Motor neuron (in vitro differentiated cells): ENCODE data around the gene NUP50. TPM values are rescaled to one million over a fixed set of nuclear protein-coding genes. Genes with fewer than 3 reads are reported as not detected.

Source experiments
- ATAC-seq, 8 experiments: fragments of 200-7000 bp; cut with Tn5 transposase; replicated peaks in 6 of 8; 2 replicates each; pipeline ENCODE4 v1.8.0; 2021; ENCODE audit warnings: mild to moderate bottlenecking in 8 of 8, moderate library complexity in 8 of 8
- H3K27ac ChIP-seq, 2 donors: fragments of 250-450 bp; sonication (Bioruptor Pico); 2 replicates each; pipeline ENCODE4 v1.9.0; 2021; ENCODE audit warnings: antibody characterized with exemption in 2 of 2, mild to moderate bottlenecking in 2 of 2, moderate library complexity in 1 of 2
- H3K4me1 ChIP-seq, 2 donors: fragments of 250-450 bp; sonication (Bioruptor Pico); replicated peaks in 1 of 2; 2 replicates each; pipeline ENCODE4 v1.6.1; 2021; ENCODE audit warnings: antibody characterized with exemption in 2 of 2, mild to moderate bottlenecking in 2 of 2, moderate library complexity in 1 of 2
- H3K4me3 ChIP-seq, 5 donors: fragments of 250-450 bp; sonication (Bioruptor Pico); 2 replicates each; pipeline ENCODE4 v1.9.0; 2021; ENCODE audit warnings: antibody characterized with exemption in 5 of 5, mild to moderate bottlenecking in 5 of 5, moderate library complexity in 4 of 5
- WGBS, 10 experiments: fragments of 450-650 bp; shearing (Covaris generic); methylation state at CpG; one replicate each; pipeline ENCODE4 v1.0.0; 2022; 5-methylcytosine and 5-hydroxymethylcytosine counted together
- in situ Hi-C, 9 experiments: fragments of 400-800 bp; cut with MboI; loops; one replicate each; pipeline ENCODE4 v1.15.0; 2021; ENCODE audit warnings: low sequenced_read_pairs in 9 of 9, low pct_unique_long_range_greater_than_20kb in 2 of 9; ENCODE audit not compliant: unreplicated experiment in 9 of 9
- total RNA-seq, 8 experiments: library from RNA; unstranded; fragments of 300-600 nt; gene quantifications; 2 replicates each; pipeline versions ENCODE4 v1.2.3 to v1.2.4, GENCODE V29; 2022

NUP50 gene
- total RNA-seq, 8 experiments from 2014 or later, result 19.5 to 55.9 (median 29.1) TPM

GRCh38 chr22:45166932-45167331 is 3.2 kb downstream of the NUP50 start:
- in situ Hi-C loops, result no loop called here
- no peak for ATAC-seq
- no peak overlapping the region for H3K27ac ChIP-seq
- H3K4me3 ChIP-seq, result no peak overlapping the region
- peaks cover 12 to 14% of the 10 kb centered on the region in 2 donors for H3K4me1 ChIP-seq
- WGBS, 10 experiments, result 62 to 100% (median 80%) methylated on average over 1 to 5 of the region's 5 CpGs

- Histone ChIP-seq H3K27ac (no peak overlapping the region), H3K4me1 (peaks cover 7% of the 10 kb centered on the region in 2 donors), H3K4me3 (no peak overlapping the region)
- ATAC-seq, result peak in 2 of 8 experiments; percentile 40 to 44
- WGBS, 10 experiments, result 80 to 100% (median 90%) methylated on average over 5 to 15 of the region's 19 CpGs
- in situ Hi-C loops, result no loop called here
These were observed 6.1 kb downstream of the NUP50 start for GRCh38 chr22:45169591-45170466.

- Histone ChIP-seq H3K27ac (no peak overlapping the region), H3K4me3 (no peak overlapping the region), H3K4me1 (no peaks in the 10 kb centered on the region)
- no peak for ATAC-seq
- 46 to 100% (median 86%) methylated on average over 1 to 6 of the region's 6 CpGs; no CpG with 5 or more reads in 1 of the 10 experiments for WGBS, 10 experiments
- in situ Hi-C loops, result no loop called here
These were observed 8.1 kb downstream of the NUP50 start for GRCh38 chr22:45171830-45172229.

GRCh38 chr22:45172881-45173585 is 9.3 kb downstream of the NUP50 start:
- no peak overlapping the region for H3K27ac ChIP-seq
- no peak for ATAC-seq
- in situ Hi-C loops, result no loop called here
- no peaks in the 10 kb centered on the region for H3K4me1 ChIP-seq
- H3K4me3 ChIP-seq, result no peak overlapping the region
- 79 to 100% (median 92%) methylated on average over 1 to 7 of the region's 7 CpGs for WGBS, 10 experiments

- 83 to 100% (median 93%) methylated on average over 1 to 8 of the region's 9 CpGs; no CpG with 5 or more reads in 1 of the 10 experiments for WGBS, 10 experiments
- Histone ChIP-seq H3K27ac (no peak overlapping the region), H3K4me3 (no peak overlapping the region), H3K4me1 (no peaks in the 10 kb centered on the region)
- in situ Hi-C loops, result no loop called here
- ATAC-seq, result no peak
These were observed 15.7 kb downstream of the NUP50 start for GRCh38 chr22:45179276-45180049.

- 60 to 100% (median 93%) methylated on average over 1 to 9 of the region's 14 CpGs; no CpG with 5 or more reads in 1 of the 10 experiments for WGBS, 10 experiments
- H3K4me1 ChIP-seq, result no peaks in the 10 kb centered on the region
- no peak overlapping the region for H3K4me3 ChIP-seq
- H3K27ac ChIP-seq, result no peak overlapping the region
- no peak for ATAC-seq
- in situ Hi-C loops, result no loop called here
These were observed 16.5 kb downstream of the NUP50 start for GRCh38 chr22:45180146-45180679.

GRCh38 chr22:45181240-45181639 is 17.5 kb downstream of the NUP50 start:
- WGBS, 10 experiments, result 88 to 100% (median 100%) methylated on average over 1 to 3 of the region's 4 CpGs; no CpG with 5 or more reads in 3 of the 10 experiments
- no peak overlapping the region for H3K27ac ChIP-seq
- no peak overlapping the region for H3K4me3 ChIP-seq
- H3K4me1 ChIP-seq, result no peaks in the 10 kb centered on the region
- in situ Hi-C loops, result no loop called here
- no peak for ATAC-seq

GRCh38 chr22:45181766-45182165 is 18.0 kb downstream of the NUP50 start:
- in situ Hi-C loops, result no loop called here
- H3K27ac ChIP-seq, result no peak overlapping the region
- no peaks in the 10 kb centered on the region for H3K4me1 ChIP-seq
- 80 to 100% (median 96%) methylated on average over 1 to 2 of the region's 2 CpGs; no CpG with 5 or more reads in 2 of the 10 experiments for WGBS, 10 experiments
- H3K4me3 ChIP-seq, result no peak overlapping the region
- ATAC-seq, result no peak

- H3K4me3 ChIP-seq, result no peak overlapping the region
- ATAC-seq, result no peak
- in situ Hi-C loops, result no loop called here
- 80 to 100% (median 94%) methylated on average over 1 to 6 of the region's 13 CpGs; no CpG with 5 or more reads in 6 of the 10 experiments for WGBS, 10 experiments
- H3K4me1 ChIP-seq, result no peaks in the 10 kb centered on the region
- no peak overlapping the region for H3K27ac ChIP-seq
These were observed 20.2 kb downstream of the NUP50 start for GRCh38 chr22:45183974-45184373.

GRCh38 chr22:45185718-45186514 is 22.2 kb downstream of the NUP50 start:
- peak in 3 of 8 experiments; percentile 41 to 89 (median 89) for ATAC-seq
- Histone ChIP-seq H3K4me1 (no peaks in the 10 kb centered on the region), H3K27ac (no peak overlapping the region), H3K4me3 (no peak overlapping the region)
- in situ Hi-C loops, result no loop called here
- 34 to 99% (median 95%) methylated on average over 2 to 15 of the region's 16 CpGs for WGBS, 10 experiments

- WGBS, 10 experiments, result 61 to 96% (median 85%) methylated on average over 1 to 4 of the region's 4 CpGs; no CpG with 5 or more reads in 2 of the 10 experiments
- in situ Hi-C loops, result no loop called here
These were observed 24.2 kb downstream of the NUP50 start for GRCh38 chr22:45187891-45188290.

GRCh38 chr22:45188779-45189178 is 25.1 kb downstream of the NUP50 start:
- ATAC-seq, result no peak
- no peak overlapping the region for H3K27ac ChIP-seq
- in situ Hi-C loops, result no loop called here
- no peaks in the 10 kb centered on the region for H3K4me1 ChIP-seq
- 0 to 100% (median 90%) methylated on average over 1 to 14 of the region's 16 CpGs; no CpG with 5 or more reads in 3 of the 10 experiments for WGBS, 10 experiments
- no peak overlapping the region for H3K4me3 ChIP-seq

More at GRCh38 chr22:45187891-45188290, 24.2 kb downstream of the NUP50 start:
- H3K27ac ChIP-seq, result no peak overlapping the region
- H3K4me1 ChIP-seq, result no peaks in the 10 kb centered on the region
- H3K4me3 ChIP-seq, result no peak overlapping the region
- ATAC-seq, result no peak
